GM12865 (cell line): ENCODE data around the gene SLC43A3.
"Not testable (repeated sequence)": the region's sequence is repeated elsewhere in the genome, so short reads cannot be mapped to it uniquely, and the experiment has no call there.

Experiments used
- DNase-seq: peaks from one replicate; pipeline ENCODE4 v3.0.0; 2010; ENCODE audit warnings: low read depth
- H3K4me3 ChIP-seq: 2 replicates; pipeline ENCODE4 v1.5.1; 2011; ENCODE audit warnings: mild to moderate bottlenecking, low read depth, low read length, control low read depth
- CTCF ChIP-seq: IDR thresholded peaks from 2 replicates; pipeline ENCODE4 v1.5.1; 2011; ENCODE audit warnings: low read length, control low read depth, low read depth, inconsistent platforms; ENCODE audit not compliant: insufficient read depth; ENCODE audit errors: missing control alignments

SLC43A3 gene

GRCh38 chr11:57368845-57369232 lies 58.1 kb downstream of the SLC43A3 start:
- TF ChIP-seq CTCF = no peak
- H3K4me3 ChIP-seq = no peak overlapping the region

GRCh38 chr11:57368106-57368844 lies 58.6 kb downstream of the SLC43A3 start:
- H3K4me3 ChIP-seq = no peak overlapping the region
- no peak for TF ChIP-seq CTCF
- no peak for DNase-seq

More at GRCh38 chr11:57368845-57369232, 58.1 kb downstream of the SLC43A3 start:
- DNase-seq = no peak

- no peak for TF ChIP-seq CTCF
- no peak for DNase-seq
- H3K4me3 ChIP-seq = no peak overlapping the region
Observed at GRCh38 chr11:57364851-57365660, 61.9 kb downstream of the SLC43A3 start.

GRCh38 chr11:57363131-57364080 lies 63.5 kb downstream of the SLC43A3 start:
- TF ChIP-seq CTCF = no peak
- DNase-seq = no peak
- H3K4me3 ChIP-seq = no peak overlapping the region

GRCh38 chr11:57361926-57362325 lies 65.0 kb downstream of the SLC43A3 start:
- no peak for DNase-seq
- H3K4me3 ChIP-seq = no peak overlapping the region
- TF ChIP-seq CTCF = no peak

GRCh38 chr11:57361420-57361819 lies 65.5 kb downstream of the SLC43A3 start:
- DNase-seq, H3K4me3 ChIP-seq: not testable (repeated sequence)
